Vagina (tissue), 2 donors: ENCODE measurements around the gene ZNF516. TPM values are rescaled to one million over a fixed set of nuclear protein-coding genes. Genes with fewer than 3 reads are reported as not detected.

Source experiments
- DNase-seq, 2 donors: peaks; one replicate each; pipeline ENCODE4 v3.0.0-alpha.2; 2017; ENCODE audit errors: extremely low spot score in 2 of 2
- H3K27ac ChIP-seq: fragments of 200-600 bp; sonication (generic); one replicate; pipeline ENCODE4 v1.5.1; 2019
- H3K27me3 ChIP-seq: fragments of 200-600 bp; sonication (generic); one replicate; pipeline ENCODE4 v1.5.1; 2019
- H3K36me3 ChIP-seq, 2 donors: fragments of 200-600 bp; sonication (generic); one replicate each; pipeline ENCODE4 v1.5.1; 2017 to 2019
- H3K4me1 ChIP-seq: fragments of 200-600 bp; sonication (generic); one replicate; pipeline ENCODE4 v1.5.1; 2019
- H3K4me3 ChIP-seq, 2 donors: fragments of 200-600 bp; sonication (generic); 1 replicate in 1 of 2; 2 replicates in 1 of 2; pipeline ENCODE4 v1.5.1; 2016 to 2019
- H3K9me3 ChIP-seq: fragments of 200-600 bp; sonication (generic); one replicate; pipeline ENCODE4 v1.5.1; 2019
- CTCF ChIP-seq, 3 experiments: fragments of 450-650 bp in 2 of 3; fragments of 200-600 bp in 1 of 3; sonication (generic) in 1 of 3; IDR thresholded peaks; one replicate each; pipeline ENCODE4 v1.5.1; 2017 to 2019; ENCODE audit warnings: antibody characterized with exemption in 3 of 3, mild to moderate bottlenecking in 2 of 3, moderate library complexity in 2 of 3
- POLR2A ChIP-seq, 2 donors: fragments of 450-650 bp; IDR thresholded peaks; one replicate each; pipeline ENCODE4 v1.6.1; 2017; ENCODE audit warnings: antibody characterized with exemption in 2 of 2, mild to moderate bottlenecking in 2 of 2, moderate library complexity in 2 of 2
- POLR2AphosphoS5 ChIP-seq, 2 donors: sonication (generic); formaldehyde crosslinking; IDR thresholded peaks; one replicate each; pipeline ENCODE4 v1.9.0; 2017; ENCODE audit warnings: antibody characterized with exemption in 2 of 2, mild to moderate bottlenecking in 2 of 2, low read depth in 1 of 2; ENCODE audit not compliant: insufficient read depth in 1 of 2
- intact Hi-C: fragments of 100-400 bp; cut with DNase I; formaldehyde crosslinking; loops from one replicate; pipeline ENCODE4 v1.15.1; 2023
- total RNA-seq: library from RNA; depleted of rRNA; stranded (reverse); fragments of >200 nt; gene quantifications from one replicate; pipeline ENCODE4 v1.2.3, GENCODE V29; 2016

Gene ZNF516
- total RNA-seq, 1 donor from 2014 or later = 46.4 TPM

DNA sequence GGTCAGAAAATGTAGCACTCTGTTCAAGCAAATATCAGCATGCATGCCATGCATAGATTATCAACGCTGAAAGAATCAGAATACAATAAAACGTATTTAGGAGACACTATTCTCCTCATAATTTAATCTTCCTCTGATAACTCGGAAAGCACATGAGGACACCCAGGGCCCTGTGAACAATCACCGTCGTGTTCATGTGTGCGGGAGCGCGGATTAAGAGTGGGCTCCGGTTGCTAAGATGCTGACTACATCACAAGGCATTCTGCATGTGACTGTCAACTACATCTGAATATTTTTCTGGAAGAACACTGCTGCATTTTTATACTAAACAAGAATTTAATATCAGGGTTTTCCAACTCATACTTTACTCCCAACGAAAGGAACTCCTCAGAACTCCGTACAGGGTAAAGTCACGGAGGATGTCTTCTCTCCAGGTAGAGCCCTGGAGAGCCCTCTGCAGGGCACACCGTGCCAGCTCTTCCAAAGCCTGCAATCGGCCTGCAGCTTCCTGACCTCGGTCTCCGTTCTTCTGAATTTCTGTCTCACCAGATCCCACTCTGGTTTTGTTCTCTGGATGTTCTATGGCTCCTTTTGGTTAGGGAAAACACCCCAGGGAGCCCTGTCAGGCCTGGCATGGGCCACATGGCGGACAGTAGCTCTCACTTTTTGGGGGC, 59.6 kb downstream of the ZNF516 start:
- peaks cover 96% of the 10 kb centered on the region for H3K4me1 ChIP-seq
- TF ChIP-seq POLR2A (IDR thresholded peaks at IDR 0.05) = no peak

GRCh38 chr18:76434452-76434851, 60.6 kb downstream of the ZNF516 start:
- DNase-seq = peak in 1 of 2 donors; percentile 52
- no peaks in the 10 kb centered on the region for H3K9me3 ChIP-seq
- TF ChIP-seq POLR2A (IDR thresholded peaks at IDR 0.05) (no peak), CTCF (IDR thresholded peaks at IDR 0.05) (no peak), POLR2AphosphoS5 (IDR thresholded peaks at IDR 0.05; ENCODE audit: insufficient read depth in 1 of 2, low read depth in 1 of 2) (no peak)
- intact Hi-C loops = no loop called here
- peaks cover 96% of the 10 kb centered on the region for H3K4me1 ChIP-seq
- no peak overlapping the region for H3K4me3 ChIP-seq
- H3K36me3 ChIP-seq = peaks cover 0 to 5% of the 10 kb centered on the region in 2 donors
- peak overlapping the region; percentile 29 for H3K27ac ChIP-seq
- H3K27me3 ChIP-seq = no peaks in the 10 kb centered on the region

More for the DNA sequence above, 59.6 kb downstream of the ZNF516 start:
- H3K9me3 ChIP-seq = no peaks in the 10 kb centered on the region
- H3K27ac ChIP-seq = peak overlapping the region; percentile 40
- DNase-seq = peak in 1 of 2 donors; percentile 43
- H3K4me3 ChIP-seq = no peak overlapping the region
- intact Hi-C loops = no loop called here
- H3K36me3 ChIP-seq = peaks cover 0 to 10% of the 10 kb centered on the region in 2 donors
- H3K27me3 ChIP-seq = no peaks in the 10 kb centered on the region

DNA sequence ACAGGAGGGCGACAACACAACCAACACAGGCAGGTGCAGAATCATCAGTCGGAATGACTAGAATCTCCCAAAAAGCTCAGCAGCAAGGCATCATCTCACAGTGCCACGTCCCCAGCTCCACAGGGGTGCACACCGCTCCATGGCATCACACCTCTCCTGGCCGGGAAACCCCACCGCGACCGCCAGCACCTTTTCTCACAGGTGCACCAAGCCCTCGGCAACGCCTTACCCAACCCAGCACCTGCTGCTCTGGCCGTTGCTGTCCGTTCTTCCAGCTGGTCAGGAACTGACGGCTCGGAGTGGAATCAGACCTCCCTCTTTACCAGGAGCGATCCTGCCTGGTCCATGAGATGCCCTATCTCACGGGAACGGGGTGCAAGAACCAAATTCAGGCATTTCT, 61.3 kb downstream of the ZNF516 start:
- H3K27ac ChIP-seq = no peak overlapping the region

DNA sequence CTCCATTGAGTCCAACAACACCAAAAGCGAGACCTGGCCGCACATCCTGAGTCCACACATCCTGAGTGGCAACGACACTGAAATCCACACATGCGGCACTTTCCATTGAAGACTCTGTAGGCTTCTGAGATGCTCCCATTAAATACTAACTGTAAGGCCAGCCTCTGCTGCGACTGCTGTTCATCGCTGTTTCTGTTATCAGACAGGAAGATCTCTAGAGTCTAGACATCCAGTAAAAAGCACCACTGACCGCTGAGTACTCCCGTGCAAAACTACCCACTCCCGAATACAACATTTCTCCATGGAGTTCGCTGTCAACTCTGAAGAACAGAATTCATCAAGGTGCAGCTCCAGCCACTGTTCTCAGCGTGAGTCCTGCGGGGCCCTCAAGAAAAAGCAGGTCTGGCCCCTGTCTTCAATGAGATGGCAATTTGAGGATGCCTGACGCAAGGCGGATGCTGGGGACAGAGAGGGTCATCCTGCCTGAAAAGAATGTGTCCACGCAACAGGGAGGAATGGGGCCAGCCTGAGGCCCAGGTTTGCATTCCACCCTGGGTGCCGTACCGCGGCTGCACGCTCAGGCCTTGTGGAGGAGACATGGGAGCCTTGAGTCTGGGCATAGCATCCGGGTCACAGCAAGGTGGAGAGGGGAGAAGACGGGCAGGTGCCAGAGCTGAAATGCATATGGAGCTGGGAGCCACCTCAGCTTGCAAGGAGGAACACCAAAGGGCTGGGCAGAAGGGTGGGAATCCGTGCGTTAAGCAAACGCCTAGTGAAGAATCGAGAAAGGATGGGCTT, 61.9 kb downstream of the ZNF516 start:
- no peak for TF ChIP-seq POLR2AphosphoS5 (IDR thresholded peaks at IDR 0.05; ENCODE audit: insufficient read depth in 1 of 2, low read depth in 1 of 2)
- no peak for TF ChIP-seq POLR2A (IDR thresholded peaks at IDR 0.05)
- TF ChIP-seq CTCF (IDR thresholded peaks at IDR 0.05) = no peak
- Histone ChIP-seq H3K27me3 (no peaks in the 10 kb centered on the region), H3K9me3 (no peaks in the 10 kb centered on the region), H3K27ac (peak overlapping the region; percentile 33), H3K4me1 (peaks cover 96% of the 10 kb centered on the region), H3K36me3 (peaks cover 0 to 5% of the 10 kb centered on the region in 2 donors), H3K4me3 (no peak overlapping the region)
- peak in 1 of 2 donors; percentile 92 for DNase-seq
- intact Hi-C loops = no loop called here

More for the DNA sequence above, 61.3 kb downstream of the ZNF516 start:
- Histone ChIP-seq H3K27me3 (no peaks in the 10 kb centered on the region), H3K9me3 (no peaks in the 10 kb centered on the region), H3K36me3 (peaks cover 0 to 5% of the 10 kb centered on the region in 2 donors), H3K4me3 (no peak overlapping the region), H3K4me1 (peaks cover 96% of the 10 kb centered on the region)
- TF ChIP-seq POLR2A (IDR thresholded peaks at IDR 0.05) (no peak), CTCF (IDR thresholded peaks at IDR 0.05) (no peak), POLR2AphosphoS5 (IDR thresholded peaks at IDR 0.05; ENCODE audit: insufficient read depth in 1 of 2, low read depth in 1 of 2) (no peak)
- intact Hi-C loops = no loop called here
- no peak for DNase-seq

- DNase-seq = peak in 1 of 2 donors; percentile 64
- H3K36me3 ChIP-seq = no peaks in the 10 kb centered on the region
- TF ChIP-seq CTCF (IDR thresholded peaks at IDR 0.05) (no peak), POLR2A (IDR thresholded peaks at IDR 0.05) (no peak), POLR2AphosphoS5 (IDR thresholded peaks at IDR 0.05; ENCODE audit: insufficient read depth in 1 of 2, low read depth in 1 of 2) (no peak)
- H3K4me3 ChIP-seq = no peak overlapping the region
- intact Hi-C loops = no loop called here
- H3K27me3 ChIP-seq = no peaks in the 10 kb centered on the region
- peak overlapping the region; percentile 33 for H3K27ac ChIP-seq
- H3K9me3 ChIP-seq = no peaks in the 10 kb centered on the region
- H3K4me1 ChIP-seq = peaks cover 93% of the 10 kb centered on the region
Observed at GRCh38 chr18:76432274-76432755, 62.7 kb downstream of the ZNF516 start.
